ENCODE measurements around the gene TTC19.
"Not testable (repeated sequence)": the region's sequence is repeated elsewhere in the genome, so short reads cannot be mapped to it uniquely, and the experiment has no call there.

TTC19 gene

DNA sequence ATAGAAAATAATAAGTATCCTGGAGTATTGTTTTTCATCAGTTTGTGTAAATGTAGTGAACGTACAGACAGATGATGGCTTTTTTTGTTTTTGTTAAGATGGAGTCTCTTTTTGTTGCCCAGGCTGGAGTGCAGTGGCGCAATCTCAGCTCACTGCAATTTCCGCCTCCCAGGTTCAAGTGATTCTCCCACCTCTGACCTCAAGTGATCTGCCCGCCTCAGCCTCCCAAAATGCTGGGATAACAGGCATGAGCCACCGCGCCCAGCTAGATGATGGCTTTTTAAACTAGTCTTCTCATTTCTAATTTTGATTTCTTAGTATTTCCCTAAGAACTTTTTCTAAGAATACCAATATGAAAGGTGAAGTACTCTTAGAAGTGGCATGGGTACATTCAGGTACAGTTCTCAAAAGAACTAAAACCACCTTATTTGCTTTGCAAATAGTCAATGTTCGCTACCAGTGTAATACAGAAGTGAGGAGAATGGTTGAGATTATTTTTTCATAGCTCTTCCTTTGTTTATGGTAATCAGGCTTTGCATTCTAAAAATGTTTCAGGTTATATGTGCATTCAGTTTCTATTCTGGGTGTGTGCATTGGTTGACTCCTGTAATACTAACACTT lies 34.2 kb downstream of the TTC19 start:
- H3K27ac Mint-ChIP-seq = peak overlapping the region; percentile 71
- no peaks in the 10 kb centered on the region for H3K27me3 Mint-ChIP-seq

DNA sequence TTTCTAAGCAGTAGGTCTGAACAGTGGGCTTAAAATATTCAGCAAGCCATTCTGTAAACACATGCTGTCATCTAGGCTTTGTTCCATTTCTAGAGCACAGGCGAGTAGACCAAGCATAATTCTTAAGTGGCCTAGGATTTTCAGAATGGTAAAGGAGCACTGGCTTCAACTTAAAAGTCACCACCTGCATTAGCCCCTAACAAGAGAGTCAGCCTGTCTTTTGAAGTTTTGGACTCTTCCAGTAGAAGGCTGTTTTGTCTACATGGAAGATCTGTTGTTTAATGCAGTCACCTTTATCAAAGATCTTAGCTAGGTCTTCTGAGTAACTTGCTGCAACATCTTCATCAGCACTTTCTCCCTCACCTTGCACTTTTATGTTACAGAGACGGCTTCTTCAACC lies 36.6 kb downstream of the TTC19 start:
- no peak for DNase-seq
- H3K4me1 Mint-ChIP-seq (ENCODE audit: low read depth) = peaks cover 25% of the 10 kb centered on the region
- H3K27me3 Mint-ChIP-seq = no peaks in the 10 kb centered on the region
- H3K36me3 Mint-ChIP-seq (ENCODE audit: low read depth) = peaks cover 95% of the 10 kb centered on the region
- H3K4me3 Mint-ChIP-seq = no peak overlapping the region
- H3K9me3 Mint-ChIP-seq = no peaks in the 10 kb centered on the region
- H3K27ac Mint-ChIP-seq = peak overlapping the region; percentile 81

More for the DNA sequence above, 34.2 kb downstream of the TTC19 start:
- peaks cover 42% of the 10 kb centered on the region for H3K4me1 Mint-ChIP-seq (ENCODE audit: low read depth)
- no peak for DNase-seq
- H3K9me3 Mint-ChIP-seq = no peaks in the 10 kb centered on the region
- H3K4me3 Mint-ChIP-seq = no peak overlapping the region
- peaks cover 100% of the 10 kb centered on the region for H3K36me3 Mint-ChIP-seq (ENCODE audit: low read depth)

DNA sequence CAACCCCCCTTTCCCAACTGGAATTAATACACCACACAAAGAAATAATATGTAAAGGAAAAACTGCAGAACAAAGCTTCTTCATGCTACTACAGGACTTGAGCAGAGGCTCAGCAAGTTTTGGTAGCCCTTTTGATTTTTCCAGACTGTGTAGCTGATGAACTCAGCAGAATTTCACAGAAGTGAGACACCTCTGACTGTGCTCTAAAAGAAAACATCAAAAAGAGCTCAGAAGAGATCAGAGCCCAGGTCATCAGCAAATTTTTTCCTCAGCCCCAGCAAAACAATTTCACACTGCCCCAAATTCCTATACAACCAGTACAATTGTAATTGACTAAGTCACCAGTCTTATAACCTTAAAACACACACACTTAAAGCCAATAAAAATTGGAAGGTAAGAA lies 38.0 kb downstream of the TTC19 start:
- peak overlapping the region; percentile 81 for H3K27ac Mint-ChIP-seq
- no peak for DNase-seq
- peaks cover 91% of the 10 kb centered on the region for H3K36me3 Mint-ChIP-seq (ENCODE audit: low read depth)
- H3K4me3 Mint-ChIP-seq = no peak overlapping the region
- no peaks in the 10 kb centered on the region for H3K27me3 Mint-ChIP-seq
- peaks cover 25% of the 10 kb centered on the region for H3K4me1 Mint-ChIP-seq (ENCODE audit: low read depth)
- no peaks in the 10 kb centered on the region for H3K9me3 Mint-ChIP-seq

DNA sequence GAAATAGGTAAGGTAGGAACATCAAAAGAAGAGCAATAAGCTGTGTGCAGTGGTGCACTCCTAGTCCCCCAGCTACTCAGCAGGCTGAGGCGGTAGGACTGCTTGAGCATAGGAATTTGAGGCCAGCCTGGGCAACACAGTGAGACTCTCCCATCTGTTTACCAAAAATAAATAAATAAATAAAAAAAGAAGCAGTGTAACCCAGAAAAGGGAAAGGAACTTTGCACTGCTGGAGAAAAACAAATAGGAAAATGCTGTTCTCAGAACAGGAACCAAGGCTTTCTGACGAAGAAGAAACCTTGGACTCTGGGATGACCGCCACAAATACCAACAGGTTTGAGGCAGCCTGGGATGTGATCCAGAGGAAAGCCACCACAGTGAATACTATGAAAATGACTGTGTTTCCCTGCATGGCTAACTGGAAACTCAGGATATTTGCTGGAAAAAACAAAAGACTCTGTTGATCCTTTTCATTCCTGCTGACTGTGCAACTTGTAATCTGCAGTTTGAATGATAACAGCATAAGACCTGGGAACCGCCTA lies 41.2 kb downstream of the TTC19 start:
- H3K36me3 Mint-ChIP-seq (ENCODE audit: low read depth) = peaks cover 89% of the 10 kb centered on the region
- peaks cover 27% of the 10 kb centered on the region for H3K4me1 Mint-ChIP-seq (ENCODE audit: low read depth)
- H3K27me3 Mint-ChIP-seq = no peaks in the 10 kb centered on the region
- DNase-seq = no peak
- H3K27ac Mint-ChIP-seq = no peak overlapping the region
- no peak overlapping the region for H3K4me3 Mint-ChIP-seq
- no peaks in the 10 kb centered on the region for H3K9me3 Mint-ChIP-seq

DNA sequence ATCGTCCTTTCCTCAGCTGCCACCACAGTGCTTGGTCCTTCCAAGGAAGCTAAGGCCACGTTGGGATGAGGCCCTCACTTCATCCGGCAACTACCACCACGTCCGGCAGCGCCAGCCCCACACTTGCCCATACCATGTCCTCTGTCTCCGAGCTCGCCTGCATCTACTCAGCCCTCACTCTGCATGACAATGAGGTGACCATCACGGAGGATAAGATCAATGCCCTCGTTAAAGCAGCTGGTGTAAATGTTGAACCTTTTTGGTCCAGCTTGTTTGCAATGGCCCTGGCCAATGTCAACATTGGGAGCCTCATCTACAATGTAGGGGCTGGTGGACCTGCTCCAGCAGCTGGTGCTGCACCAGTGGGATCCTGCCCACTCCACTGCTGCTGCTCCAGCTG lies 44.9 kb downstream of the TTC19 start:
- peaks cover 12% of the 10 kb centered on the region for H3K4me1 Mint-ChIP-seq (ENCODE audit: low read depth)
- H3K4me3 Mint-ChIP-seq = no peak overlapping the region
- DNase-seq = no peak
- H3K27me3 Mint-ChIP-seq = no peaks in the 10 kb centered on the region
- no peaks in the 10 kb centered on the region for H3K9me3 Mint-ChIP-seq
- peaks cover 86% of the 10 kb centered on the region for H3K36me3 Mint-ChIP-seq (ENCODE audit: low read depth)
- peak overlapping the region; percentile 64 for H3K27ac Mint-ChIP-seq

DNA sequence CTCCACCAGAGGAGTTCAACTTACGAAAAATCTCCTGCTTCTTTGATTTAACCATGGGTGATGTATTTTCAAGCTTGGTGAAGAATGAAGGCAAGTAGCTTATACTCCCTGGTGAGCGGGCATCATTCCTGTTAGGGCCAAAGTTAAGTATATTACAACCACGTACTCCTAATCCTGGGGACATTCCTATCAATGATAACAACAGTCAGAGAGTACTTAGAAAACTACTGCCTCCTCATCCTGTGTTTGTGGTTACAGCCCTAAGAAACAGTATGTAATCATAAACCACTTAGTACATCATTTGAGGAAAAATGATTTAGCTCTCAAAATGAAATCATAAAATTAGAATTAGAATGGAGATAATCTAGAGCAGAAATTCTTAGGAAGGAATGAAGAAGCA lies 47.3 kb downstream of the TTC19 start:
- H3K27ac Mint-ChIP-seq = peak overlapping the region; percentile 22
- H3K4me3 Mint-ChIP-seq = no peak overlapping the region
- DNase-seq = no peak
- no peaks in the 10 kb centered on the region for H3K9me3 Mint-ChIP-seq
- no peaks in the 10 kb centered on the region for H3K27me3 Mint-ChIP-seq
- peaks cover 85% of the 10 kb centered on the region for H3K36me3 Mint-ChIP-seq (ENCODE audit: low read depth)
- peaks cover 16% of the 10 kb centered on the region for H3K4me1 Mint-ChIP-seq (ENCODE audit: low read depth)

DNA sequence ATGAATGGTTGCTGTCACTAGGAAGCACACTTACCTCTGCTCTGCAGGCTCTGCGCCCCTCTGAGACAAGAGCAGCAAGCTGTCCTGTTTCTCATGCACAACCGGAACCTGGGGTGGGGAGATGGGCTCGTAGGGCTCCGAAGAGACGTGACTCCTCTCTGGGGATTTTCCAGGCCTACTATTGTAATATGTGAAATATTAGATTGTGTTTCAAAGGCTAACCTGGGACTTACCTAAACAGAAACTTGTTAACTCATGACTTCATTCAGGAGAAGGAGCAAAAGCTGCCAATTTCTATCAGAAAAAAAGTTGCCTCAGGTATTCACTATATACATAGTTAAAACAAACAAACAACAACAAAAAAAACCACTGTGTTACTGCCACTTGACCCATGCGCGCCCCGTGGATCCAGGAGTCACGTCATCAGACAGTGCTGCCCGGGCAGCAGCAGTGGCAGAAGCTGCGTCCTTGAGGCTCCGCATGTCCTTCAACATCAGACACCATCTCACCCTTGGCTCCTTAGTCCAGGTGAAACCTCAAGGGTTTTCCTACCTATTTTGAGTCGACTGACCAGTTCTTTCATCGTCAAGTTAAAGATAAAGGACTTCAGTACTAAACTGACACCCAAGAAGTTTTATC lies 49.3 kb downstream of the TTC19 start:
- no peak overlapping the region for H3K27ac Mint-ChIP-seq
- H3K27me3 Mint-ChIP-seq = no peaks in the 10 kb centered on the region
- DNase-seq = no peak
- H3K9me3 Mint-ChIP-seq = no peaks in the 10 kb centered on the region
- H3K36me3 Mint-ChIP-seq (ENCODE audit: low read depth) = peaks cover 84% of the 10 kb centered on the region
- H3K4me1 Mint-ChIP-seq (ENCODE audit: low read depth) = peaks cover 10% of the 10 kb centered on the region
- no peak overlapping the region for H3K4me3 Mint-ChIP-seq

DNA sequence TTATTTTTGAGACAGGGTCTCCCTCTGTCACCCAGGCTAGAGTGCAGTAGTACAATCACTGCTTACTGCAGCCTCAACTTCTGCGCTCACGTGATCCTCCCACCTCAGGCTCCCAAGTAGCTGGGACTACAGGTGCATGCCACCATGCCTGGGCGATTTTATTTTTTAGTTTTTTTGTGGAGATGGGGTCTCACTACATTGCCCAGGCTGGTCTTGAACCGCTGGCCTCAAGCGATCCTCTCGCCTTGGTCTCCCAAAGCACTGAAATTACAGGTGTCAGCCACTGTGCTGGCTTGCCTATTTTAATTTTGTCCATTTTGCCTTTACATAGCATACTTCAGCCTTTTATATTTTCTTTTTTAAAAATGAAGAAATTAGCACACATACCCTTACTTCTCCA lies 51.2 kb downstream of the TTC19 start:
- H3K9me3 Mint-ChIP-seq = peaks cover 2% of the 10 kb centered on the region
- peaks cover 12% of the 10 kb centered on the region for H3K4me1 Mint-ChIP-seq (ENCODE audit: low read depth)
- no peak overlapping the region for H3K4me3 Mint-ChIP-seq
- H3K27ac Mint-ChIP-seq = peak overlapping the region; percentile 35
- H3K27me3 Mint-ChIP-seq = no peaks in the 10 kb centered on the region
- peaks cover 86% of the 10 kb centered on the region for H3K36me3 Mint-ChIP-seq (ENCODE audit: low read depth)
- no peak for DNase-seq

DNA sequence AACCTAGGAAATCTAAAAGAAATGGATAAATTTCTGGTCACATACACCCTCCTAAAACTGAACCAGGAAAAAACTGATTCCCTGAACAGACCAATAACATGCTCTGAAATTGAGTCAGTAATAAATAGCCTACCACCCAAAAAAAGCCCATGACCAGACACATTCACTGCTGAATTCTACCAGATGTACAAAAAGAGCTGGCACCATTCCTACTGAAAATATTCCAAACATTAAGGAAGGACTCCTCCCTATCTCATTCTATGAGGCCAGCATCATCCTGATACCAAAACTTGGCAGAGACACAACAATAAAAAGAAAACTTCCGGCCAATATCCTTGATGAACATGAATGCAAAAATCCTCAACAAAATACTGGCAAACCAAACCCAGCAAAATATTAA lies 52.9 kb downstream of the TTC19 start:
- peaks cover 86% of the 10 kb centered on the region for H3K36me3 Mint-ChIP-seq (ENCODE audit: low read depth)
- no peaks in the 10 kb centered on the region for H3K27me3 Mint-ChIP-seq
- peaks cover 2% of the 10 kb centered on the region for H3K9me3 Mint-ChIP-seq
- no peak for DNase-seq
- no peak overlapping the region for H3K4me3 Mint-ChIP-seq
- peaks cover 7% of the 10 kb centered on the region for H3K4me1 Mint-ChIP-seq (ENCODE audit: low read depth)
- peak overlapping the region; percentile 47 for H3K27ac Mint-ChIP-seq

DNA sequence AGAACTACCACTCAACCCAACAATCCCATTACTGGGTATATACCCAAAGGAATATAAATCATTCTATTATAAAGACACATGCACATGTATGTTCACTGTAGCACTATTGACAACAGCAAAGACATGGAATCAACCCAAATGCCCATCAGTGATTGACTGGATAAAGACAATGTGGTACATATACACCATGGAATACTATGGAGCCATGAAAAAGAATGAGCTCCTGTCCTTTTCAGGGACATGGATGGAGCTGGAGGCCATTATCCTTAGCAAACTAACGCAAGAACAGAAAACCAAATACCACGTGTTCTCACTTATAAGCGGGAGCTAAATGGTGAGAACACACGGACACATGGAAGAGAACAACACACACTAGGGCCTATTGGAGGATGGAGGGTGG lies 55.5 kb downstream of the TTC19 start:
- H3K9me3 Mint-ChIP-seq; H3K27me3 Mint-ChIP-seq; DNase-seq; H3K4me3 Mint-ChIP-seq; H3K4me1 Mint-ChIP-seq (ENCODE audit: low read depth): not testable (repeated sequence)
- peaks cover 89% of the 10 kb centered on the region for H3K36me3 Mint-ChIP-seq (ENCODE audit: low read depth)
- peak overlapping the region; percentile 5 for H3K27ac Mint-ChIP-seq

DNA sequence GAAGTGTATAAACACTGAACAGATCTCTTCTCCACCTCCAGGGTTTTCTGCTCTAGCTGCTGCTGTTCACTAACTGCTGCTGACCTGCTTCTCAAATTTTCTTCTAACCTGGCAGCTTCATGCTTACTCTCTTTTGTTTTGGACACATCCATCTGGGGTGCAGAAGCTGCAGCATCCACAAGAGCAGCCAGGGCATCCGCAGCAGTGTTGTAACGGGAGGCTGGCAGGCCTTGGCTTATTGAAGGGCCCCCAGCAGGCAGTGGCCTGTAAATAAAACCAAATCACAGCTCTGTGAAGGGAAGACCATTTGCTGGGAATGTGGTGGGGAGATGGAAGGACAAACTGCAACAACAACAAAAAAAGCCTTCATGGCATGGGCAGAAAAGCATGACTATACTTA lies 62.0 kb downstream of the TTC19 start:
- H3K36me3 Mint-ChIP-seq (ENCODE audit: low read depth) = peaks cover 93% of the 10 kb centered on the region
- no peaks in the 10 kb centered on the region for H3K9me3 Mint-ChIP-seq
- DNase-seq = no peak
- no peaks in the 10 kb centered on the region for H3K4me1 Mint-ChIP-seq (ENCODE audit: low read depth)
- H3K27ac Mint-ChIP-seq = no peak overlapping the region
- no peak overlapping the region for H3K4me3 Mint-ChIP-seq
- no peaks in the 10 kb centered on the region for H3K27me3 Mint-ChIP-seq

DNA sequence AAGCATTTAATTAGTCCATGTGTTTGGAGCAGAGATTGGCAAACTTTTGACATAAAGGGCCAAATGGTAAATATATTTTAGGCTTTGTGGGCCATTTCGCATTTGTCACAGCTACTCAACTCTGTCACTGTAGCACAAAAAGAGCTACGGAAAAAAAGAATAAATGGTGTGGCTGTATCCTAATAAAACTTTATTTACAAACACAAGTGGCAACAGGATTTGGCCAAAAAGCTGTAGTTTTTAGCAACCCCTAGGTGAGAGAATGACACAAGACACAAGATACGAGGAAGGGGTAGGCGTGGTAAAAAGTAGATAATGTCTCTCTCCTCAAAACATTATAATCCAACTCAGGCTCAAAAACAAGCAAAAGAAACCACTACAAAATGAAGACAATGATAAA lies 66.5 kb downstream of the TTC19 start:
- Mint-ChIP-seq H3K9me3 (no peaks in the 10 kb centered on the region), H3K27me3 (no peaks in the 10 kb centered on the region), H3K36me3 (ENCODE audit: low read depth) (peaks cover 96% of the 10 kb centered on the region), H3K27ac (peak overlapping the region; percentile 66), H3K4me3 (no peak overlapping the region), H3K4me1 (ENCODE audit: low read depth) (peaks cover 14% of the 10 kb centered on the region)
- DNase-seq = no peak

DNA sequence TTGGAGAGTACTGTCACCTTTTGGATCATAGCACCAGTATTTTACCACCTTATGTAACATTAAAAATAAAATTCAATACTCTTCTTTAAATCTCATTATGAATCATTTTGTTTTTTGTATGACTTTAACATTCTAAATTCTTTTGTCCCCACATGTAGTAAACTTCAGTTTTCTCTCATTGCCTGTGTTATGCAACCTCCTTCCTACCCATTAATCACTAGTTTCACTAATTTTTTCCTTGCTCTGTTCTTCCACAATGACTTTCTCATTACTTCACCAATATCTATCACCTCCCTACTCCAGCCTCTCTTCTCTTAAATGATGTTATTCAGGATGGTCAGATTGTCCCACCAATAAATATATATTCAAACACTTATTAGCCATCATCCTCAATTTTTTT lies 68.7 kb downstream of the TTC19 start:
- H3K4me1 Mint-ChIP-seq (ENCODE audit: low read depth) = peaks cover 14% of the 10 kb centered on the region
- no peak for DNase-seq
- no peaks in the 10 kb centered on the region for H3K9me3 Mint-ChIP-seq
- peaks cover 98% of the 10 kb centered on the region for H3K36me3 Mint-ChIP-seq (ENCODE audit: low read depth)
- peak overlapping the region; percentile 67 for H3K27ac Mint-ChIP-seq
- no peak overlapping the region for H3K4me3 Mint-ChIP-seq
- H3K27me3 Mint-ChIP-seq = no peaks in the 10 kb centered on the region

DNA sequence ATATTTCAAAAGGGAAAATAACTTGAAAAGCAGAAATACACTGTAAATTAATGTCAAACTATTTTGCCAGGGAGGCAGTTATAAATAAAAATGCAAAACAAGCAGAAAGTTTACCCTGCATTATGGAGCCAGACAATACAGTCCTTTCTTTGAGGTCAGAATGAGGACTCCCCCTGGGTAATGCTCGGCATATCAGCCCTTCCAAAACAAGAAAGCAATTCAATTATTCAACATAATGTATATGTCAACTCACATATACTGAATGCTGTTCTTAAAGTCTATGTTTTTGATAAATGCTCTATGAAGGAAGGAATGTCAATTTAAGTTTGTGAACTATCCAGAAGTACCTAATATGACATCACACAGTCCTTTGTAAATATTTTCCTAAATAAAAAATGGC lies 72.4 kb downstream of the TTC19 start:
- peaks cover 14% of the 10 kb centered on the region for H3K4me1 Mint-ChIP-seq (ENCODE audit: low read depth)
- H3K4me3 Mint-ChIP-seq = no peak overlapping the region
- H3K36me3 Mint-ChIP-seq (ENCODE audit: low read depth) = peaks cover 92% of the 10 kb centered on the region
- no peaks in the 10 kb centered on the region for H3K9me3 Mint-ChIP-seq
- no peak overlapping the region for H3K27ac Mint-ChIP-seq
- DNase-seq = no peak
- no peaks in the 10 kb centered on the region for H3K27me3 Mint-ChIP-seq

DNA sequence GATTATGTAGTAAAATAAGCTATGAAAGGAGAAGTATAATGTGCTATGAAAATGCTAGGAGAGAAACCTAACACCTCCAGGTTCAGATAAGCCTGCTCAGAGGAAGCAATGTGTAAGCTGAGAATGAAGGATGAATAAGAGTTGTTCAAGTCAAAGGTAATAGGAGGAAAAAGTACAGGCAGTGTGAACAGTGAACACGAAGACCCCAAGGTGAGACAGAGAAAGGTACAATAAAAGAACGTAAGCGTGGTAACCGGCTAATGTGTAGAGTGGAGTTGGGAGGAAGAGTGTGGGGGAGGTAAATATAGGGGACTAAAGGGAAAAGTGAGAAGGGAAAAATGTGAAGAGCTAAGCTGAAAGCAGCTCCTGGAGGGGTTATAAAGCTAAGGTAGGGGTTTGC lies 74.2 kb downstream of the TTC19 start:
- DNase-seq = no peak
- Mint-ChIP-seq H3K27ac (peak overlapping the region; percentile 12), H3K27me3 (no peaks in the 10 kb centered on the region), H3K36me3 (ENCODE audit: low read depth) (peaks cover 87% of the 10 kb centered on the region), H3K4me1 (ENCODE audit: low read depth) (peaks cover 4% of the 10 kb centered on the region), H3K9me3 (no peaks in the 10 kb centered on the region), H3K4me3 (no peak overlapping the region)
